ENCODE results near the gene P3H2.

- TF ChIP-seq ELK1 (IDR thresholded peaks at IDR 0.05; ENCODE audit: borderline replicate concordance, low read depth, low read length) (no peak), CTCF (conservative IDR thresholded peaks at IDR 0.05; ENCODE audit: low read depth, low read length) (no peak)
Observed at GRCh38 chr3:190089711-190090110, 31.0 kb downstream of the P3H2 start.

All from IMR-90 (cell line).